Measurements from ENCODE around the gene SLC17A5.
"Not testable (repeated sequence)": the region's sequence is repeated elsewhere in the genome, so short reads cannot be mapped to it uniquely, and the experiment has no call there.

Gene SLC17A5

GRCh38 chr6:73653571-73654424, at the start of gene SLC17A5:
TSS of gene SLC17A5 (minus strand) at chr6:73653992. CDS start at chr6:73653886, 106 bp downstream.
- peak; percentile 97 for DNase-seq

GRCh38 chr6:73703466-73703865, 49.7 kb upstream of the SLC17A5 start:
- DNase-seq, result no peak

- DNase-seq, result no peak
These were observed 48.7 kb upstream of the SLC17A5 start for GRCh38 chr6:73702444-73702843.

DNA sequence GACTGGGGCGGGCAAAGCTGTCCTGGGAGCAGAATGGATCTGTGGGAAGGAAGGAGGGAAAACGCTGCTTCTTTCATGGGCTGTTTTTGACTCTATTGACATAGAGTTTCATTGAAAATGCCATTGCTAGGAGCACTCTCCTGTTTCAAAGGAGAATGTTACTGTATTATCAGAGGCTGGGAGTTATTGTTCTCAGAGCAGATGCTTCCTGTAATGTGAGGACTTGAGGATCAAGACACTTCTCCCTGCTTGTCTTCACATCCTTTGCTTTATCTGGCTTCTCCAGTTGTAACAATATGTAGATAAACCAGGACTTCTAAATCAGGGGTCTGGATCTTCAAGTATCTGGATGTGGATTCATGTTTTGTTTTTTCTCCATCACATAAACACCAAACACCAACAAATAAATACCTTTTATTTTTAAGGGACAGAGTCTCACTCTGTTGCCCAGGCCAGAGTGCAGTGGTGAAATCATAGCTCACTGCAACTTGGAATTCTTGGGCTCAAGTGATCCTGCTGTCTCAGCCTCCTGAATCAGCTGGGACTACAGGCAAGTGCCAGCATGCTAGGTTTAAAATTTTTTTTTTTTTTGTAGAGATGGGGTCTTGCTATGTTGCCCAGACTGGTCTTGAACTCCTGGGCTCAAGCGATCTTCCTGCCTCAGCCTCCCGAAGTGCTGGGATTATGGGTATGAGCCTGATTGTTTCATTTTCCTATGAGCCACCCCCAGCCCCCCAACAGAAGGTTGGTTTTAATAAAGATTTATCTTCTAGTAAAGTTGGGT, 46.1 kb upstream of the SLC17A5 start:
- no peak for DNase-seq

- DNase-seq, result no peak
These were observed 43.3 kb upstream of the SLC17A5 start for GRCh38 chr6:73696966-73697655.

- peak; percentile 18 for DNase-seq
These were observed 42.0 kb upstream of the SLC17A5 start, which contains the start of gene CD109 for GRCh38 chr6:73695619-73696421. TSS of gene CD109 (plus strand) at chr6:73696203. CDS start at chr6:73696216, 13 bp downstream.

DNA sequence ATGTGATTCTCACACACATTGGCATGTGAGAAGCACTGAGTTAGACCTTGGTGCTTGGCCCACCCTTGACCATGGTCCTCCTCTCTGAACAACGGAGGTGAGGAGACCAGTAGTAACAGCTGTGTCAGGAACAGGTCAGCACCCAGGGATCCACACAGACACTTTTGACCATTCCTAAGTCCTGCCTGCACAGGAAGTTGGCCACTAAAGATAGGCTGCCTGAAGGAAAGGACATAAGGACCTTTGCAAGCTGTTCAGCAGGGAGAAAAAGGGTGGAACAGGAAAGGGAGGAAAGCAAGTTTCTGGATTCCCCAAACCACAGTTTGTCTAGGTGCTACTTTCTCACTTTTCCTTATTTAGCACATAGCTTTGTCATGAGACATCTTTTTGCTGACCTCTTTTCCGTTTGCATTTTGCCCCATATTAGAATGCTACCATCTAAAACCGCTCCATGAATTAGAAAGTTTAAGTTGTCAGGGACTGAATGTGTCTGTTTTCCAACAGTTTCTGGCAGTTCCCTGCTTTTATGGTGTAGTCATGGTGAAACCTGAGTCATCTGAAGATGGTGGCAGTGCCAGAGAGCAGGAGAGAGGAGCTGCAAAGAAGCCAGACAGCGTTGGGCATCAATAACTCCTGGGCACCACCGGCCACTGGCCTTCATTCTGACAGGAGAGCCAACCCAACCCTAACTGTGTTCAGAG, 41.1 kb upstream of the SLC17A5 start:
- no peak for DNase-seq

DNA sequence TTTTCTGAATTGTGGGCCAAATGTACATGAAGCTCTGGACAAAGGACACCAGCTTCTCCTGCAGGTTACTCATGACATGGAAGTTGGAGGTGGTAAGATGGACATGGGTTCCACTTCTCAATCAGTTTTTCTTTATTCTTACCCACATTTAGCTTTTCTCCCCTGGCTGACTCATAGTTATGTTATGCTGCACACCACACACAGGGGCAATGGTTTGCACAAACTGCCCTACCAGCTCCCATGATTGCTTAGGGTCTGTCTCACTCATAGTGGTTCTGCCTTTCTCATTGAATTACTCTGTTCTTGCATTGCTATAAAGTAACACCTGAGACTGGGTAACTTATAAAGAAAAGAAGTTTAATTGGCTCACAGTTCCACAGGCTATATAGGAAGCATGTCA, 37.7 kb upstream of the SLC17A5 start:
- no peak for DNase-seq

DNA sequence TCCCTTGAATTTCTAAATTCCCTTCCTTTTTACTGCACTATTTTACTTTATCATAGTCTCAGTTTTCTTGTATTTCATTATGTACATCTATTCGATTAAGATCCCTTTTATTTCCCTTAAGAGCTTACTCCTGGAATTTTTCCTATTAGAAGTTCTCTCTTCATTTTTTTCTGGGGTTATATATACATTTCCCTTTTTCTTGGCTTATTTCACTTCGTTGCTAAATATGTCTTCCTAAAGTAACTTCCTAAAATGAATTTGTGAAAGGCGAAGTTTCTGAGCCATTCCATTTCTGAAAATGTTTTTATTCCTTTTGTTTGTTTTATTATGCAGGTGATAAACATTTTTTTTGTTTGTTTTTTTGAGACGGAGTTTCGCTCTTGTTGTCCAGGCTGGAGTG, 36.3 kb upstream of the SLC17A5 start:
- no peak for DNase-seq

DNA sequence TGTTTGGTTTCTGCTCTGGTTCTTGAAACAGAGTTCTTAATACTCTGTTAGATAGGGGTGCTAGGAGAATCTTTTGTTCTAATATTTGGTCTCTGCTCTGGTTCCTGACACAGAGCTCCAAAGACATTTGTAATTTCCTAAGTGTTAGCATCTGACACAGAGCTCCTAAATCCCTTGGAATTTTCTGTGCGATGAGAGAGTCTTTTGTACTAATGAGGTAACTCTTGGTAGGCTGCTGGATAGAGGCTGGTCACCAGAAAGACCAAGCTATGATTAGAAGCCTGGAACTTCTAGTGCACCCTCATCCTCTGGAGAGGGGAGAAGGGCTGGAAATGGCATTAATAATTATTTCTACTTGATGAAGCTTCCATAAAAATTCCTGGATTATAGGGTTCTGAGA, 34.6 kb upstream of the SLC17A5 start:
- no peak for DNase-seq

- not testable (repeated sequence) for DNase-seq
These were observed 29.8 kb upstream of the SLC17A5 start for GRCh38 chr6:73683574-73683973.

DNA sequence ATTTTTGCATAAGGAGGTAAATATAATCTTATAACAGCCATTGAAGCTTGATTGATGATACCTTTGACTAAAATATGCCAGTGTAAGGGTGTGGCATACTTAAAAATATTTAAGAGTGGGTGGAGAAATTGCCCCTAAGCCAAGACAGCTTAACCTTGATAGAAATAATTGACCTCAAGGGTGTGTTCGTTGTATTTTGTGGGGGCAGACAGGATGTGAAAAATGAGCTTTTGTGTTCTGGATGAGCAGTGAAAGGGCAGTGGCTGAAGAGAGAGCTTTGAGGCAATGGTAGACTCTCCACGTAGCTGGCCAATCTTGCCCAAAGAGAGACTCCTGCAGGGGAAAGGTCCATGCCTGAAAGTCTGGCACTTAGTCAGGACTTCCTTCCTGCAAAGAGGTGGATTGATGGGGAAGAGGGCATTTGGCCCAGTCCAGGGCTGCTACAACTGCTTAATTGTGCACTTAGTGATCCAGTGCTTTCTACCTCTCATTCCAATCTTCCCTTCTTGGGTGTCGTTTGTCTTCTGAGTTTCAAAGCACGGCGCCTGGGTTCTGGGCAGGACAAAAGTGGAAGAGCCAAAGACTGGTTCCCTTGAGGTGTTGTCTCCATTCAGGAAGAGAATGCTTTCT, 26.6 kb upstream of the SLC17A5 start:
- DNase-seq, result no peak

GRCh38 chr6:73679846-73680245, 26.1 kb upstream of the SLC17A5 start:
- DNase-seq, result not testable (repeated sequence)

GRCh38 chr6:73679009-73679408, 25.2 kb upstream of the SLC17A5 start:
- DNase-seq, result no peak

DNA sequence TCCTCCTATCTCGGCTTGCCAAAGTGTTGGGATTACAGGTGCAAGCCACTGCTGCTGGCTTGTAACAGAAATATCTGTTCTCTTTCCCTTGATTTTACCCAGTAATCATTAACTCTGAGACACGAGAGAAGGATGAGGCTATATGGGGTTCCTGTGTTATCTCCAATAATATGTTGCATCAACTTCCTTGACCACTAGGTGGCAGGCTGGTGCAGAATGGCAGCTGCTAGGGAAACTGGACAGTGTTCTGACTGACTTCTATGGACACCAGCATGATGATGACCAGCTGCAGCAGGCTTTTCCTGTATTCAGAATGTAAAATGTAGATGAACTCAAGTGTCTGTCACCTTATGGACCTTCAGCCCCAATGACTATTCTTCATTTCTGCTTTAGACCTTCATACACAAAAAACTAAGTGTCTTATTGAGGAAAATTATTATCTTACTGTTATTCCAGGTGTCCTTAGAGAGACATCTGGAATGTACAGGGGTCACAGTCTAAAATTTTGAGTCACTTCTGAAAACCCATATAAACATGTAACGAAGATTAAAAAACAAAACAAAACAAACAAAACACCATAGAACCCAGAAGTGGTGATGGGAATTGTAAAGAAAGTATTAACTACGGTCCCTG, 21.8 kb upstream of the SLC17A5 start:
- peak; percentile 94 for DNase-seq

DNA sequence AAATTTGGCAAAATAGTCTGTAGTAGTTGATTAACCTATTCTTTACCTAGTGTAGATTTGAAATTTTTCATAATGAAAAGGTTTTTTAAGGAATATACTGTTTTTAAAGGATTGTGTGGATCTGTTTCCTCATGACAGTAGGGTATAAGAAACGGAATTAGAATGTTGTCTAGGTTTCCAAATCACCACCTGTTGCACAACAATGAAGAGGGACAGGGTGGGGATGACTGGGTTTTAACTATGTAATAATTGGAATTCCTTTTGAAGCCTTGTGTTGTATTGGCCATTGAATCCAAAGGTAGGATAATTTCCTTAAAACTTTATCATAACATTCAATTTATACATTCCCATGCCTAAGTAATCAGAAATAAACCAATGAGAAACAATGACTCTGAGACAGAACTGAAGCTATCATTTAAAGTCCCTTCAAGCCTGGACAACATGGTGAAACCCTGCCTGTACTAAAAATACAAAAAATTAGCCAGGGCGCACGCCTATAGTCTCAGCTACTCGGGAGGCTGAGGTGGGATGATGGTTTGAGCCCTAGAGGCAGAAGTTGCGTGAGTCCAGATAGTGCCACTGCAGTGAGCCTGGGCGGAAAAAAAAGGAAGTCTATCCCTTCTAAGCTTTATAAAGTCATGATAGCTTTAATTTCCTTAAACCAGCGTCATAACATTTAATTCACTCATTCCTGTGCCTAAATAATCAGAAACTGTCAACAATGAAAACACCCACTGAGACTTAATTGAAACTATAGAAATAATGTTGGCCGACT, 18.3 kb upstream of the SLC17A5 start:
- peak; percentile 70 for DNase-seq

DNA sequence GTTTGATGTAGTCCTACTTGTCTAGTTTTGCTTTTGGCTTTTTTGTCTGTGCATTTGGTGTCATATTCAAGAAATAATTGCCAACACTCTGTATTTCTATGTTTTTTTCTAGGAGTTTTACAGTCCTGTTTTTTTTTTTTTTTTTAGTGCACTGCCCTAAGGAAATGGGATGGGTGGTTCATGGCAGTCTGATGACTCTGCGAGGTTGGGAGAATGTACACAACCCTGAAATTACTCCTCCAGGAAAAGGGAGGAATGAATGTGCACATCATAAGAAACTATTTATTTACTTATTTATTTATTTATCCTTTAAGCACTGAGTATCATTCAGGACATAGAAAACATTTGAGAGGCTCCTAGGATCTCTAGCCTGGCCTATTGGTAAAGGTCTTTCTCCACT, 15.2 kb upstream of the SLC17A5 start:
- DNase-seq, result no peak

DNA sequence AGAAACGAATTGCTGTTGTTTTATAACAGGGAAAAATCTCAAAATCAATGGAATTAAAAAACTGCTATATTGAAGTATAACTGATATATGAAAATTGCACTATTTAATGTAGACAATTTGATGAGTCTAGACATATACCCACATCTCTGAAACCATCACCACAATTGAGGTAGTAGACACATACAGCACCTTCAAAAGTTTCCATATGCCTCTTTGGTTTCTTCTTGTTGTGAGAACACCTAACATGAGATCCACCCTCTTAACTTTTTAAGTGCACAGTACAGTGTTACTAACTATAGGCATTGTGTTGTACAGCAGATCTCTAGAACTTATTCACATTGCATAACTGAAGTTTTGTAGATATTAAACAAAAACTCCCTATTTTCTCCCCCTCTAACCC, 14.0 kb upstream of the SLC17A5 start:
- no peak for DNase-seq

DNA sequence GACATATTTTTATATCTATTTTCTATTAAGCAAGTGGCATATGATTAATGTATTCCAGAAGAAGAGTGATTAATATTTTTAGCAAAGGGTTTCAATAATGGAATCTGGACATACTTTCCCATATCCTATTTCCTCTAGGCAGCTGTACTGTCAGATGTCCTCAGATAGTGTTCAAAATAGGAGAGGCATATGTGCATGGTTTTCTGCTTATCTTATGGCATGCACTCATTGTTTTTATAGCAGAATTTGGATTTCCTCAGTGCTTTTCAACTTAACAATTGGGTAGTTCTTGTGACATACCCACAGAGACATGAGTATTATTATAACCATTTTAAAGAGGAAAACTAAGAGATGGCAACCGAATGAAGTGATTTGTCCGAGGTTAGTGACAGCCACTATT, 12.6 kb upstream of the SLC17A5 start:
- DNase-seq, result peak; percentile 39

Data from OCI-M1 (cell line).